Measurements from ENCODE around the gene SCYGR4.

- TF ChIP-seq CTCF (IDR thresholded peaks at IDR 0.05) (no peak), POLR2A (IDR thresholded peaks at IDR 0.05) (no peak)
These were observed 1.4 kb upstream of the SCYGR4 start for GRCh38 chr2:227615906-227616305.
